MM.1S (cell line): ENCODE results near the gene ATP2C1.

Source experiments
- EZH2phosphoT487 ChIP-seq: fragments of 300-600 bp; sonication (generic); IDR thresholded peaks from 2 replicates; pipeline ENCODE4 v1.6.1; 2018; ENCODE audit warnings: antibody characterized with exemption, low read length
- TF ChIP-seq, protein P1 (sequence below): fragments of 300-600 bp; sonication (generic); IDR thresholded peaks from 2 replicates; pipeline ENCODE4 v1.5.1; 2016; ENCODE audit warnings: antibody characterized with exemption, low read length, mixed read lengths

DNA sequence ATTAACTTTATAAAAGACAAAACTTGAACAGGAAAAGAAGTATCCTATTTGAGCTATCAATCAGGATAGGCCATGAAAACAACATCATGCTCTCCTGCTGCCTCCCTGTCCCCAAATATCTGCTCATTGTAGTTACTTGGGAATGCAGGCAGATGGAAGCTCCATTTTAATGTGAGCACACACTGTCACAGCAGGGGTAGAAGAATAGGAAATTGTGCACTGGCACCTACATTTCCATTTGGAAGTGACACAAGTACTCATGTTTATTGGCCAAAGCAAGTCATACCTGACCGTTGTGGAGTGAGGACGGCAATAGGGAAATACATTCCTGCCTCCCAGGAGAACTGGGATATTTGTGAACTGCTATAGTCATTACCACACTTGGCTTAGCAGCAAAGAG is 80.3 kb downstream of the ATP2C1 start:
- TF ChIP-seq, protein P1, sequence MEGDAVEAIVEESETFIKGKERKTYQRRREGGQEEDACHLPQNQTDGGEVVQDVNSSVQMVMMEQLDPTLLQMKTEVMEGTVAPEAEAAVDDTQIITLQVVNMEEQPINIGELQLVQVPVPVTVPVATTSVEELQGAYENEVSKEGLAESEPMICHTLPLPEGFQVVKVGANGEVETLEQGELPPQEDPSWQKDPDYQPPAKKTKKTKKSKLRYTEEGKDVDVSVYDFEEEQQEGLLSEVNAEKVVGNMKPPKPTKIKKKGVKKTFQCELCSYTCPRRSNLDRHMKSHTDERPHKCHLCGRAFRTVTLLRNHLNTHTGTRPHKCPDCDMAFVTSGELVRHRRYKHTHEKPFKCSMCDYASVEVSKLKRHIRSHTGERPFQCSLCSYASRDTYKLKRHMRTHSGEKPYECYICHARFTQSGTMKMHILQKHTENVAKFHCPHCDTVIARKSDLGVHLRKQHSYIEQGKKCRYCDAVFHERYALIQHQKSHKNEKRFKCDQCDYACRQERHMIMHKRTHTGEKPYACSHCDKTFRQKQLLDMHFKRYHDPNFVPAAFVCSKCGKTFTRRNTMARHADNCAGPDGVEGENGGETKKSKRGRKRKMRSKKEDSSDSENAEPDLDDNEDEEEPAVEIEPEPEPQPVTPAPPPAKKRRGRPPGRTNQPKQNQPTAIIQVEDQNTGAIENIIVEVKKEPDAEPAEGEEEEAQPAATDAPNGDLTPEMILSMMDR, result no peak
- TF ChIP-seq EZH2phosphoT487, result no peak
